Endothelial cell of umbilical vein (primary cell): ENCODE measurements around the gene MYOD1. TPM values are rescaled to one million over a fixed set of nuclear protein-coding genes. Genes with fewer than 3 reads are reported as not detected.

ENCODE experiments used
- BruUV-seq: library from RNA; stranded (reverse); fragments of 400-500 nt; replicated peaks from 2 replicates; lab custom pipeline; 2021; lab: Mats Ljungman, UMichigan
- CTCF ChIA-PET: fragments of 300-600, 350-600 bp; sonication (Branson Sonifier 250); formaldehyde crosslinking; loops from one replicate; lab custom pipeline; 2021; ENCODE audit warnings: antibody characterized with exemption, inconsistent platforms; lab: Charles Lee
- POLR2A ChIA-PET: fragments of 300-600, 350-600 bp; sonication (Branson Sonifier 250); formaldehyde crosslinking; loops from one replicate; lab custom pipeline; 2021; ENCODE audit warnings: antibody characterized with exemption, inconsistent platforms; lab: Charles Lee
- DNase-seq: peaks from one replicate; pipeline ENCODE4 v3.0.0-alpha.2; 2011; ENCODE audit warnings: low read depth, low spot score
- FAIRE-seq: peaks from 2 replicates; lab custom pipeline; 2011; peaks lifted over from hg19 to GRCh38; lab: Jason Lieb, UNC
- H2AFZ ChIP-seq: 2 replicates; pipeline ENCODE4 v1.6.0; 2012; ENCODE audit warnings: low read depth, low read length, control low read depth, inconsistent platforms
- H3K27ac ChIP-seq: 2 replicates; pipeline ENCODE4 v1.5.1; 2011; ENCODE audit warnings: low read depth, mild to moderate bottlenecking, control low read depth, low read length, moderate library complexity; ENCODE audit not compliant: insufficient read depth
- H3K27me3 ChIP-seq, 2 experiments: 2 replicates each; pipeline versions ENCODE4 v1.6.0 to v1.6.1; 2011; ENCODE audit warnings: low read length in 2 of 2, mixed read lengths in 1 of 2; ENCODE audit not compliant: control insufficient read depth in 2 of 2, insufficient read depth in 2 of 2
- H3K36me3 ChIP-seq, 2 experiments: 2 replicates in 1 of 2; 3 replicates in 1 of 2; pipeline ENCODE4 v1.5.1; 2011; ENCODE audit warnings: low read length in 2 of 2, mild to moderate bottlenecking in 1 of 2, moderate library complexity in 1 of 2; ENCODE audit not compliant: control insufficient read depth in 2 of 2, insufficient read depth in 2 of 2; ENCODE audit errors: extremely low read depth in 1 of 2
- H3K4me1 ChIP-seq: 3 replicates; pipeline ENCODE4 v1.5.1; 2011; ENCODE audit warnings: mild to moderate bottlenecking, low read length; ENCODE audit not compliant: control insufficient read depth, insufficient read depth; ENCODE audit errors: extremely low read depth
- H3K4me2 ChIP-seq: 2 replicates; pipeline ENCODE4 v1.6.1; 2011; ENCODE audit warnings: low read length, control low read depth, mixed read lengths; ENCODE audit not compliant: insufficient read depth
- H3K4me3 ChIP-seq, 3 experiments: fragments of 200-600 bp in 1 of 3; sonication (generic), shearing (Covaris generic) in 1 of 3; replicated peaks in 1 of 3; 2 replicates each; pipeline ENCODE4 v1.5.1; 2011 to 2016; ENCODE audit warnings: control low read depth in 3 of 3, low read length in 3 of 3, mild to moderate bottlenecking in 2 of 3, inconsistent platforms in 1 of 3, low read depth in 1 of 3, moderate library complexity in 1 of 3; ENCODE audit not compliant: insufficient read depth in 1 of 3
- H3K79me2 ChIP-seq: 2 replicates; pipeline ENCODE4 v1.6.0; 2012; ENCODE audit warnings: low read length, inconsistent platforms; ENCODE audit not compliant: control insufficient read depth, insufficient read depth
- H3K9ac ChIP-seq: replicated peaks from 2 replicates; pipeline ENCODE3; 2011; ENCODE audit warnings: low read length, control low read depth; ENCODE audit not compliant: insufficient read depth; ENCODE audit errors: extremely low read depth
- H3K9me1 ChIP-seq: replicated peaks from 3 replicates; pipeline ENCODE4 v1.6.0; 2011; ENCODE audit warnings: mild to moderate bottlenecking, low read length; ENCODE audit not compliant: control insufficient read depth, insufficient read depth; ENCODE audit errors: extremely low read depth
- H3K9me3 ChIP-seq: replicated peaks from 2 replicates; pipeline ENCODE4 v1.5.1; 2012; ENCODE audit warnings: low read length, inconsistent platforms; ENCODE audit not compliant: control insufficient read depth, insufficient read depth
- H4K20me1 ChIP-seq: replicated peaks from 2 replicates; pipeline ENCODE3; 2011; ENCODE audit warnings: mild to moderate bottlenecking, low read length; ENCODE audit not compliant: control insufficient read depth, insufficient read depth; ENCODE audit errors: extremely low read depth
- CTCF ChIP-seq, 2 donors: IDR thresholded peaks; 1 replicate in 1 of 2; 2 replicates in 1 of 2; pipeline ENCODE4 v1.5.1; 2011; ENCODE audit warnings: low read length in 2 of 2, mild to moderate bottlenecking in 2 of 2, moderate library complexity in 2 of 2, control low read depth in 1 of 2, inconsistent platforms in 1 of 2, low read depth in 1 of 2; ENCODE audit not compliant: insufficient read depth in 1 of 2; ENCODE audit errors: extremely low read depth in 1 of 2
- EZH2 ChIP-seq: IDR thresholded peaks from 2 replicates; pipeline ENCODE4 v1.6.1; 2012; ENCODE audit warnings: borderline replicate concordance, low read depth, mild to moderate bottlenecking, moderate library complexity, low read length, inconsistent platforms; ENCODE audit not compliant: severe bottlenecking
- FOS ChIP-seq: IDR thresholded peaks from 2 replicates; pipeline ENCODE4 v1.6.1; 2011; ENCODE audit warnings: mild to moderate bottlenecking, low read length, moderate library complexity, borderline replicate concordance; ENCODE audit not compliant: insufficient read depth
- GATA2 ChIP-seq: IDR thresholded peaks from 2 replicates; pipeline ENCODE4 v1.7.0; 2011; ENCODE audit warnings: low read depth, mild to moderate bottlenecking, moderate library complexity, mixed read lengths, low read length; ENCODE audit not compliant: insufficient read length, insufficient read depth
- JUN ChIP-seq: IDR thresholded peaks from 2 replicates; pipeline ENCODE4 v1.6.1; 2011; ENCODE audit warnings: borderline replicate concordance, low read depth; ENCODE audit not compliant: insufficient read length, insufficient read depth
- MAX ChIP-seq: IDR thresholded peaks from 2 replicates; pipeline ENCODE4 v1.6.1; 2011; ENCODE audit not compliant: insufficient read depth, insufficient read length
- MYC ChIP-seq: IDR thresholded peaks from one replicate; pipeline ENCODE4 v1.6.1; 2011; ENCODE audit warnings: mild to moderate bottlenecking, low read depth, low read length
- POLR2A ChIP-seq: IDR thresholded peaks from 2 replicates; pipeline ENCODE4 v1.6.1; 2012; ENCODE audit warnings: low read depth, mild to moderate bottlenecking, control low read depth, low read length
- POLR2AphosphoS5 ChIP-seq: IDR thresholded peaks from 2 replicates; pipeline ENCODE4 v1.6.1; 2012; ENCODE audit warnings: low read depth, mild to moderate bottlenecking, control low read depth, low read length, moderate library complexity; ENCODE audit not compliant: insufficient read depth
- dilution Hi-C: fragments of 300-500 bp; cut with MboI; formaldehyde crosslinking; loops from one replicate; pipeline ENCODE4 v1.15.0; 2019; ENCODE audit warnings: low sequenced_read_pairs; ENCODE audit not compliant: extremely low pct_ligation_motif_present
- intact Hi-C: fragments of 100-400 bp; cut with micrococcal nuclease; formaldehyde crosslinking; loops from one replicate; pipeline ENCODE4 v1.10.0; 2022
- polyA plus RNA-seq, 4 experiments: library from polyadenylated mRNA; depleted of rRNA in 3 of 4; stranded (reverse) in 3 of 4; unstranded in 1 of 4; fragments of >200 nt; gene quantifications; 2 replicates each; pipeline versions ENCODE4 v1.2.1 to v1.2.3, GENCODE V29; 2011 to 2012; ENCODE audit warnings: missing spikeins in 1 of 4
- total RNA-seq: library from RNA; stranded (reverse); gene quantifications from 2 replicates; pipeline ENCODE4 v1.2.3, GENCODE V29; 2021

Gene MYOD1
- total and polyA plus RNA-seq, 2 donors (not counting 3 experiments of a cell fraction or from before 2014, with no cell fraction given): not detected

- POLR2A ChIA-PET: no interaction called here
- peaks cover 29 to 49% of the 10 kb centered on the region in 2 experiments for H3K27me3 ChIP-seq
- no peak overlapping the region for H2AFZ ChIP-seq
- H3K36me3 ChIP-seq: no peaks in the 10 kb centered on the region
- dilution Hi-C loops (no loop called here), intact Hi-C loops (no loop called here)
- H3K4me1 ChIP-seq: no peaks in the 10 kb centered on the region
- no peak overlapping the region for H3K9ac ChIP-seq
- H3K4me2 ChIP-seq: no peak overlapping the region
- H3K79me2 ChIP-seq: no peaks in the 10 kb centered on the region
- H4K20me1 ChIP-seq: no peaks in the 10 kb centered on the region
- no peak overlapping the region for H3K27ac ChIP-seq
- no peaks in the 10 kb centered on the region for H3K9me1 ChIP-seq
- no peak overlapping the region for H3K4me3 ChIP-seq
- FAIRE-seq: no peak
- no TSS peak for BruUV-seq
- no peaks in the 10 kb centered on the region for H3K9me3 ChIP-seq
- CTCF ChIA-PET: no interaction called here
- no peak for DNase-seq
- TF ChIP-seq CTCF (IDR thresholded peaks at IDR 0.05; ENCODE audit: extremely low read depth in 1 of 2, insufficient read depth in 1 of 2, low read depth in 1 of 2, low read length in 2 of 2) (no peak), MYC (no peak), EZH2 (no peak), POLR2A (no peak), GATA2 (no peak), FOS (no peak), MAX (no peak), POLR2AphosphoS5 (no peak), JUN (no peak)
These were observed 27.4 kb upstream of the MYOD1 start for GRCh38 chr11:17691976-17692375.
